ENCODE data around the gene BMF. TPM values are rescaled to one million over a fixed set of nuclear protein-coding genes. Genes with fewer than 3 reads are reported as not detected.

BMF gene
- total and polyA plus RNA-seq, 2 donors (not counting 3 experiments of a cell fraction or from before 2014, with no cell fraction given) = 8.6 to 9.8 TPM

- CTCF ChIA-PET = interaction anchor here (0.8 to 2.2 kb wide), 9 partner anchors 17 to 198 kb away, joined by 3 to 12 read pairs (median 6); partner anchors contain the start of gene BMF
- H3K36me3 ChIP-seq (ENCODE audit: control insufficient read depth in 2 of 2, extremely low read depth in 1 of 2, insufficient read depth in 2 of 2, low read length in 2 of 2) = no peaks in the 10 kb centered on the region
- H3K27me3 ChIP-seq (ENCODE audit: control insufficient read depth in 2 of 2, insufficient read depth in 2 of 2, low read length in 2 of 2) = no peaks in the 10 kb centered on the region
- H3K4me2 ChIP-seq (ENCODE audit: insufficient read depth, low read length) = peak overlapping the region; percentile 64
- no TSS peak for BruUV-seq (replicated peaks)
- intact Hi-C loops (cut with micrococcal nuclease) (loop anchor here (1.0 kb wide), 2 partner anchors 17 to 34 kb away; no protein-coding TSS in a partner anchor), dilution Hi-C loops (cut with MboI; ENCODE audit: extremely low pct_ligation_motif_present, low sequenced_read_pairs) (no loop called here)
- peaks cover 28% of the 10 kb centered on the region for H3K4me1 ChIP-seq (ENCODE audit: control insufficient read depth, extremely low read depth, insufficient read depth, low read length)
- H3K9me1 ChIP-seq (replicated peaks; ENCODE audit: control insufficient read depth, extremely low read depth, insufficient read depth, low read length) = no peaks in the 10 kb centered on the region
- POLR2A ChIA-PET = interaction anchor here (0.6 to 1.3 kb wide), 3 partner anchors 14 to 22 kb away, joined by 4 to 6 read pairs (median 4); no protein-coding TSS in a partner anchor
- H3K9me3 ChIP-seq (replicated peaks; ENCODE audit: control insufficient read depth, insufficient read depth, low read length) = no peaks in the 10 kb centered on the region
- peak overlapping the region; percentile 67 for H3K9ac ChIP-seq (replicated peaks; ENCODE audit: extremely low read depth, insufficient read depth, low read length)
- H2AFZ ChIP-seq (ENCODE audit: low read depth, low read length) = peak overlapping the region; percentile 16
- DNase-seq (ENCODE audit: low read depth, low spot score) (peak; percentile 92), FAIRE-seq (peak; percentile 81)
- no peak for TF ChIP-seq JUN (IDR thresholded peaks at IDR 0.05; ENCODE audit: borderline replicate concordance, insufficient read depth, insufficient read length, low read depth)
- peak; percentile 62 for TF ChIP-seq POLR2AphosphoS5 (IDR thresholded peaks at IDR 0.05; ENCODE audit: insufficient read depth, low read depth, low read length)
- TF ChIP-seq, protein P1, sequence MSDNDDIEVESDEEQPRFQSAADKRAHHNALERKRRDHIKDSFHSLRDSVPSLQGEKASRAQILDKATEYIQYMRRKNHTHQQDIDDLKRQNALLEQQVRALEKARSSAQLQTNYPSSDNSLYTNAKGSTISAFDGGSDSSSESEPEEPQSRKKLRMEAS (IDR thresholded peaks at IDR 0.05; ENCODE audit: insufficient read depth, insufficient read length) = peak; percentile 59
- TF ChIP-seq, protein P2, sequence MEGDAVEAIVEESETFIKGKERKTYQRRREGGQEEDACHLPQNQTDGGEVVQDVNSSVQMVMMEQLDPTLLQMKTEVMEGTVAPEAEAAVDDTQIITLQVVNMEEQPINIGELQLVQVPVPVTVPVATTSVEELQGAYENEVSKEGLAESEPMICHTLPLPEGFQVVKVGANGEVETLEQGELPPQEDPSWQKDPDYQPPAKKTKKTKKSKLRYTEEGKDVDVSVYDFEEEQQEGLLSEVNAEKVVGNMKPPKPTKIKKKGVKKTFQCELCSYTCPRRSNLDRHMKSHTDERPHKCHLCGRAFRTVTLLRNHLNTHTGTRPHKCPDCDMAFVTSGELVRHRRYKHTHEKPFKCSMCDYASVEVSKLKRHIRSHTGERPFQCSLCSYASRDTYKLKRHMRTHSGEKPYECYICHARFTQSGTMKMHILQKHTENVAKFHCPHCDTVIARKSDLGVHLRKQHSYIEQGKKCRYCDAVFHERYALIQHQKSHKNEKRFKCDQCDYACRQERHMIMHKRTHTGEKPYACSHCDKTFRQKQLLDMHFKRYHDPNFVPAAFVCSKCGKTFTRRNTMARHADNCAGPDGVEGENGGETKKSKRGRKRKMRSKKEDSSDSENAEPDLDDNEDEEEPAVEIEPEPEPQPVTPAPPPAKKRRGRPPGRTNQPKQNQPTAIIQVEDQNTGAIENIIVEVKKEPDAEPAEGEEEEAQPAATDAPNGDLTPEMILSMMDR (IDR thresholded peaks at IDR 0.05; ENCODE audit: extremely low read depth in 1 of 2, insufficient read depth in 1 of 2, low read depth in 1 of 2, low read length in 2 of 2) = no peak
- no peak for TF ChIP-seq GATA2 (IDR thresholded peaks at IDR 0.05; ENCODE audit: insufficient read depth, insufficient read length, low read depth, low read length)
- no peak for TF ChIP-seq MYC (IDR thresholded peaks at IDR 0.05; ENCODE audit: low read depth, low read length)
- TF ChIP-seq EZH2 (IDR thresholded peaks at IDR 0.05; ENCODE audit: borderline replicate concordance, low read depth, low read length, severe bottlenecking) = no peak
- peak; percentile 67 for TF ChIP-seq POLR2A (IDR thresholded peaks at IDR 0.05; ENCODE audit: low read depth, low read length)
- no peak for TF ChIP-seq FOS (IDR thresholded peaks at IDR 0.05; ENCODE audit: borderline replicate concordance, insufficient read depth, low read length)
- H3K4me3 ChIP-seq (replicated peaks in 1 of 3; ENCODE audit: insufficient read depth in 1 of 3, low read depth in 1 of 3, low read length in 3 of 3) = peak overlapping the region in 1 of 3 experiments; percentile 47
- H4K20me1 ChIP-seq (replicated peaks; ENCODE audit: control insufficient read depth, extremely low read depth, insufficient read depth, low read length) = no peaks in the 10 kb centered on the region
- no peaks in the 10 kb centered on the region for H3K79me2 ChIP-seq (ENCODE audit: control insufficient read depth, insufficient read depth, low read length)
- H3K27ac ChIP-seq (ENCODE audit: insufficient read depth, low read depth, low read length) = peak overlapping the region; percentile 81
These were observed 26.9 kb downstream of the BMF start for GRCh38 chr15:40081691-40082194.

Data from endothelial cell of umbilical vein (primary cell).